ENCODE data around the gene HSP90AA1.
A peak's percentile ranks its signal among the peaks of the same experiment; 100 is the strongest.
"Not testable (repeated sequence)": the region's sequence is repeated elsewhere in the genome, so short reads cannot be mapped to it uniquely, and the experiment has no call there.

HSP90AA1 gene

GRCh38 chr14:102086972-102087761, at the start of gene HSP90AA1:
Gene HSP90AA1 (minus strand): TSS chr14:102087044. CDS start chr14:102086378, 666 bp downstream.
- FAIRE-seq (no peak), DNase-seq (ENCODE audit: low spot score) (peak; percentile 92)

- FAIRE-seq; DNase-seq (ENCODE audit: low spot score): not testable (repeated sequence)
Measured at GRCh38 chr14:102135456-102135855, 48.6 kb upstream of the HSP90AA1 start.

- DNase-seq (ENCODE audit: low spot score); FAIRE-seq: not testable (repeated sequence)
Measured at GRCh38 chr14:102134719-102135118, 47.9 kb upstream of the HSP90AA1 start.

- FAIRE-seq; DNase-seq (ENCODE audit: low spot score): not testable (repeated sequence)
Measured at GRCh38 chr14:102134021-102134420, 47.2 kb upstream of the HSP90AA1 start.

- FAIRE-seq (no peak), DNase-seq (ENCODE audit: low spot score) (no peak)
Measured at GRCh38 chr14:102131741-102132140, 44.9 kb upstream of the HSP90AA1 start.

- no peak for DNase-seq (ENCODE audit: low spot score)
- no peak for FAIRE-seq
Measured at GRCh38 chr14:102126807-102127455, 40.1 kb upstream of the HSP90AA1 start.

- DNase-seq (ENCODE audit: low spot score), result no peak
- FAIRE-seq, result no peak
Measured at GRCh38 chr14:102125546-102125945, 38.7 kb upstream of the HSP90AA1 start.

GRCh38 chr14:102124419-102124818, 37.6 kb upstream of the HSP90AA1 start:
- no peak for FAIRE-seq
- no peak for DNase-seq (ENCODE audit: low spot score)

- FAIRE-seq, result no peak
Measured at GRCh38 chr14:102121567-102121966, 34.7 kb upstream of the HSP90AA1 start.

GRCh38 chr14:102120888-102121287, 34.0 kb upstream of the HSP90AA1 start:
- DNase-seq (ENCODE audit: low spot score), result no peak
- no peak for FAIRE-seq

More at GRCh38 chr14:102121567-102121966, 34.7 kb upstream of the HSP90AA1 start:
- no peak for DNase-seq (ENCODE audit: low spot score)

- no peak for FAIRE-seq
Measured at GRCh38 chr14:102117852-102118251, 31.0 kb upstream of the HSP90AA1 start.

GRCh38 chr14:102116361-102117180, 29.7 kb upstream of the HSP90AA1 start:
- DNase-seq (ENCODE audit: low spot score) (no peak), FAIRE-seq (no peak)

More at GRCh38 chr14:102117852-102118251, 31.0 kb upstream of the HSP90AA1 start:
- no peak for DNase-seq (ENCODE audit: low spot score)

- no peak for FAIRE-seq
Measured at GRCh38 chr14:102111101-102111500, 24.3 kb upstream of the HSP90AA1 start.

GRCh38 chr14:102109332-102109731, 22.5 kb upstream of the HSP90AA1 start:
- FAIRE-seq; DNase-seq (ENCODE audit: low spot score): not testable (repeated sequence)

More at GRCh38 chr14:102111101-102111500, 24.3 kb upstream of the HSP90AA1 start:
- no peak for DNase-seq (ENCODE audit: low spot score)

- DNase-seq (ENCODE audit: low spot score) (no peak), FAIRE-seq (no peak)
Measured at GRCh38 chr14:102105369-102105768, 18.5 kb upstream of the HSP90AA1 start.

- no peak for FAIRE-seq
- DNase-seq (ENCODE audit: low spot score), result no peak
Measured at GRCh38 chr14:102103062-102103695, 16.3 kb upstream of the HSP90AA1 start.

- FAIRE-seq (no peak), DNase-seq (ENCODE audit: low spot score) (no peak)
Measured at GRCh38 chr14:102097441-102098135, 10.7 kb upstream of the HSP90AA1 start.

GRCh38 chr14:102096569-102097188, 9.8 kb upstream of the HSP90AA1 start:
- no peak for FAIRE-seq
- DNase-seq (ENCODE audit: low spot score), result peak; percentile 61

- no peak for FAIRE-seq
Measured at GRCh38 chr14:102095871-102096568, 9.2 kb upstream of the HSP90AA1 start.

More at GRCh38 chr14:102095871-102096568, 9.2 kb upstream of the HSP90AA1 start:
- DNase-seq (ENCODE audit: low spot score), result no peak

Measured in urothelium cell line (cell line).